T-cell (primary cell): Measurements from ENCODE around the gene CHRNA3. TPM values are rescaled to one million over a fixed set of nuclear protein-coding genes. Genes with fewer than 3 reads are reported as not detected.

ENCODE experiments used
- ATAC-seq, 4 experiments: fragments of 200-7000 bp in 3 of 4; fragments of 150-1000 bp in 1 of 4; cut with Tn5 transposase; replicated peaks in 1 of 4; 1 replicate in 3 of 4; 2 replicates in 1 of 4; pipeline ENCODE4 v1.10.0; 2021; ENCODE audit warnings: moderate library complexity in 3 of 4, mild to moderate bottlenecking in 2 of 4, moderate number of reproducible peaks in 1 of 4
- CTCF ChIA-PET, 2 donors: fragments of 300-600 bp; sonication (Branson Sonifier 250); formaldehyde crosslinking; loops; one replicate each; lab custom pipeline; 2022; ENCODE audit warnings: antibody characterized with exemption in 2 of 2; lab: Charles Lee
- POLR2A ChIA-PET, 2 donors: fragments of 300-600 bp; sonication (Branson Sonifier 250); formaldehyde crosslinking; loops; one replicate each; lab custom pipeline; 2022; ENCODE audit warnings: antibody characterized with exemption in 2 of 2; lab: Charles Lee
- DNase-seq, 35 experiments: peaks; one replicate each; pipeline versions ENCODE4 v3.0.0 to v3.0.0-alpha.2; 2013 to 2023
- H3K27ac ChIP-seq: one replicate; pipeline ENCODE4 v1.5.1; 2013; ENCODE audit warnings: low read length
- H3K27me3 ChIP-seq, 2 experiments: replicated peaks in 1 of 2; 1 replicate in 1 of 2; 2 replicates in 1 of 2; pipeline versions ENCODE4 v1.6.1 to v1.7.0; 2013; ENCODE audit warnings: low read length in 1 of 2, mixed read lengths in 1 of 2; ENCODE audit not compliant: control insufficient read depth in 2 of 2, insufficient read depth in 2 of 2; ENCODE audit errors: extremely low read depth in 1 of 2
- H3K36me3 ChIP-seq, 2 donors: 1 replicate in 1 of 2; 2 replicates in 1 of 2; pipeline versions ENCODE4 v1.6.1 to v1.7.0; 2013; ENCODE audit warnings: low read length in 1 of 2; ENCODE audit not compliant: control insufficient read depth in 2 of 2, insufficient read depth in 1 of 2; ENCODE audit errors: extremely low read depth in 1 of 2
- H3K4me1 ChIP-seq, 2 experiments: 1 replicate in 1 of 2; 2 replicates in 1 of 2; pipeline versions ENCODE4 v1.6.1 to v1.7.0; 2013; ENCODE audit warnings: low read length in 2 of 2, mixed read lengths in 1 of 2; ENCODE audit not compliant: insufficient read depth in 2 of 2, control insufficient read depth in 1 of 2; ENCODE audit errors: extremely low read depth in 1 of 2
- H3K4me3 ChIP-seq, 2 donors: 1 replicate in 1 of 2; 2 replicates in 1 of 2; pipeline versions ENCODE4 v1.5.1 to v1.7.0; 2013; ENCODE audit warnings: mild to moderate bottlenecking in 2 of 2, low read length in 1 of 2, moderate library complexity in 1 of 2; ENCODE audit not compliant: control insufficient read depth in 1 of 2; ENCODE audit errors: extremely low read depth in 1 of 2
- H3K9me3 ChIP-seq: 2 replicates; pipeline ENCODE4 v1.7.0; 2013
- H3K27ac Mint-ChIP-seq, 2 donors: one replicate each; pipeline ENCODE4 v1.8.0; 2020 to 2021; ENCODE audit warnings: mild to moderate bottlenecking in 2 of 2, mixed read lengths in 2 of 2
- H3K27me3 Mint-ChIP-seq, 2 donors: one replicate each; pipeline ENCODE4 v1.8.0; 2021 to 2022; ENCODE audit warnings: mixed read lengths in 2 of 2
- H3K36me3 Mint-ChIP-seq: one replicate; pipeline ENCODE4 v1.8.0; 2021; ENCODE audit warnings: mixed read lengths
- H3K4me1 Mint-ChIP-seq, 3 donors: one replicate each; pipeline ENCODE4 v1.8.0; 2020 to 2022; ENCODE audit warnings: mixed read lengths in 3 of 3, mild to moderate bottlenecking in 1 of 3
- H3K4me3 Mint-ChIP-seq, 3 donors: one replicate each; pipeline ENCODE4 v1.8.0; 2020 to 2022; ENCODE audit warnings: mild to moderate bottlenecking in 3 of 3, mixed read lengths in 3 of 3, moderate library complexity in 3 of 3
- H3K9me3 Mint-ChIP-seq, 3 donors: one replicate each; pipeline ENCODE4 v1.8.0; 2020 to 2022; ENCODE audit warnings: mixed read lengths in 3 of 3
- WGBS: methylation state at CpG from one replicate; pipeline ENCODE4 v1.1.5; 2013; ENCODE audit warnings: missing lambda C conversion rate; ENCODE audit not compliant: insufficient coverage; 5-methylcytosine and 5-hydroxymethylcytosine counted together
- total RNA-seq, 35 experiments: library from RNA in 6 of 35; stranded (reverse) in 6 of 35; fragments of 120-200 nt in 1 of 35; gene quantifications; one replicate each; pipeline versions ENCODE4 v1.2.1 to v1.2.4 and lab custom pipeline; 2013 to 2026

The CHRNA3 gene
- total RNA-seq, 5 donors from 2014 or later (not counting 1 experiment from before 2014, with no cell fraction given): not detected

DNA sequence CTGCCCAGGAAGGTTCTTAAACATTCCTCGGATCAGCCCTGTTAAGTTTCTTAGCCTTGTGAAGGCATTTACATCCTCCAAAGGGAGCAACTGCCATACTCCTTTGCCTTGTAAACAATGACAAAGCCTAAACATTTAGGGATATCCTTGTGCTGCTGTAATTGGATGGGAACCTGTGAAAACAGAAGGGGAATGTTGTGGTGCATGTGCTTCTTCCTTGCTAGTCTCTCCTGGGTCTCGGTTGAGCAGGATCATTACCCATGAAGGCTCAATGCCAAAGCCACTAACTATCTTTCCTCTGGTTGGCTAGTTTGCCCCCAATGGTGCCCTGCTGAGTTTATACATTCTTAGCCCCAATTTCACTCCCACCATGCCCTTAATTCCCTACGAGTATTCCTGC is 17.3 kb downstream of the CHRNA3 start:
- Mint-ChIP-seq H3K9me3 (no peaks in the 10 kb centered on the region), H3K4me1 (no peaks in the 10 kb centered on the region), H3K36me3 (no peaks in the 10 kb centered on the region), H3K4me3 (no peak overlapping the region), H3K27ac (no peak overlapping the region), H3K27me3 (peaks cover 12 to 46% of the 10 kb centered on the region in 2 donors)
- H3K27ac ChIP-seq: no peak overlapping the region
- H3K4me3 ChIP-seq: no peak overlapping the region
- peaks cover 0 to 24% of the 10 kb centered on the region in 2 experiments for H3K27me3 ChIP-seq
- ATAC-seq: no peak
- no peaks in the 10 kb centered on the region for H3K9me3 ChIP-seq
- no peak for DNase-seq
- no peaks in the 10 kb centered on the region for H3K36me3 ChIP-seq
- POLR2A ChIA-PET: no interaction called here
- CTCF ChIA-PET: no interaction called here
- no peaks in the 10 kb centered on the region for H3K4me1 ChIP-seq
- WGBS: 100% methylated on average over 1 of the region's 3 CpGs

DNA sequence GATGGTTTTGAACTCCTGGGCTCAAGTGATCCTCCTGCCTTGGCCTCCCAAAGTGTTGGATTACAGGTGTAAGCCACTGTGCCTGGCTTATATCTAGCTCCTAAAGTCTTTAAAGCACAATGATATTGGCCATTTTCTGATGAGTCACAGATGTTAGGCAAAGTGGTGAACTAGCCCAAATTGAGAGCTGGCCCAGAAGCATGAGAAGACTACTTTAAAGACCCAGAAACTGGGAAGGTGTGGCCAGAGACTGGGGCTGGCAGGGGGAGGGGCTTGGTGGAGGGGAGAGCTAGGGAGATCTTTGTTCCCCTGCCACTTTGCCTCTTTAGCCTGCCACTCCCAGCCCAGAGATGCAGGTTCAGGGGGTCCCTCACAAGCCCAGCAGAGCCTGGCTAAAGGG is 21.6 kb downstream of the CHRNA3 start:
- H3K4me1 Mint-ChIP-seq: peaks cover 0 to 1% (median 0%) of the 10 kb centered on the region in 3 donors

DNA sequence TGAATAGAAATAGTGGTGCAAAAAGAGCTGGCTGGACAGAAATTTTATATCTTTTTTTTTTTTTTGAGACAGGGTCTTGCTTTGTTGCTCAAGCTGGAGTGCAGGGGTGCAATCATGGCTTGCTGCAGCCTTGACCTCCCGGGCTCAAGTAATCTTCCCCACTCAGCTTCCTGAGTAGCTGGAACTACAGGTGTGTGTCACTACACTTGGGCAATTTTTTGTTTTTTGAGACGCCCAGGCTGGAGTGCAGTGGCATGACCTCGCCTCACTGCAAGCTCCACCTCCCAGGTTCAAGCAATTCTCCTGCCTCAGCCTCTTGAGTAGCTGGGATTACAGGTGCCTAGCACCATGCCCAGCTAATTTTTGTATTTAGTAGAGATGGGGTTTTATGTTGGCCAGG is 22.4 kb downstream of the CHRNA3 start:
- Mint-ChIP-seq H3K9me3 (no peaks in the 10 kb centered on the region), H3K4me3 (no peak overlapping the region), H3K27me3 (peaks cover 6 to 9% of the 10 kb centered on the region in 2 donors), H3K36me3 (no peaks in the 10 kb centered on the region), H3K27ac (no peak overlapping the region), H3K4me1 (peaks cover 0 to 1% (median 0%) of the 10 kb centered on the region in 3 donors)
- Histone ChIP-seq H3K27ac (no peak overlapping the region), H3K4me1 (no peaks in the 10 kb centered on the region), H3K9me3 (no peaks in the 10 kb centered on the region), H3K4me3 (no peak overlapping the region), H3K27me3 (peaks cover 0 to 12% of the 10 kb centered on the region in 2 experiments), H3K36me3 (no peaks in the 10 kb centered on the region)
- no peak for ATAC-seq
- 100% methylated on average over 1 of the region's 3 CpGs for WGBS
- POLR2A ChIA-PET: no interaction called here
- CTCF ChIA-PET: interaction anchor here in 1 of 2 donors (0.7 kb wide), 1 partner anchor 136 kb away, joined by 3 read pairs; no protein-coding TSS in a partner anchor
- DNase-seq: no peak

More for the DNA sequence above, 21.6 kb downstream of the CHRNA3 start:
- ChIA-PET CTCF (no interaction called here), POLR2A (no interaction called here)
- DNase-seq (no peak), ATAC-seq (no peak)
- H3K27me3 ChIP-seq: peaks cover 0 to 14% of the 10 kb centered on the region in 2 experiments
- no peaks in the 10 kb centered on the region for H3K36me3 ChIP-seq
- H3K9me3 ChIP-seq: no peaks in the 10 kb centered on the region
- no peaks in the 10 kb centered on the region for H3K9me3 Mint-ChIP-seq
- H3K4me3 Mint-ChIP-seq: no peak overlapping the region
- peaks cover 12 to 17% of the 10 kb centered on the region in 2 donors for H3K27me3 Mint-ChIP-seq
- no peak overlapping the region for H3K27ac Mint-ChIP-seq
- H3K27ac ChIP-seq: no peak overlapping the region
- no peaks in the 10 kb centered on the region for H3K36me3 Mint-ChIP-seq
- no peak overlapping the region for H3K4me3 ChIP-seq
- H3K4me1 ChIP-seq: no peaks in the 10 kb centered on the region

DNA sequence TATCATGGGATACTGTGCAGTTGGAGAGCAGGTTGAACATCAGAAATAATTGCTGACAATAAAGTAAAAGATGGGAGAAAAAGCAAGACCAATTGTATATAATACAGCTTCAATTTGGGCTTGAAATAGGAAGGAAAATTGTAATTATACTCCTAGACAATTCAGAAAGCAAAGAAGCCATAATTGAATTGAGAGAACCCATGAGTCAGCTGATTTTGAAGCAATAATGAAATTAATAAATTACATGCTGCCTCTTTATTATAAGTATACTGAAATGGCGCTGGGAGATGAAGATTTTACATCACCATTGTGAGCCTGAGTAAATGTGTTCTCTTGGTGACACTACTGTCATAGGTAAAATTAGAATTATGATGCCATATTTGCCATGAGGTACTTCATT is 23.2 kb downstream of the CHRNA3 start:
- CTCF ChIA-PET: interaction anchor here in 1 of 2 donors (0.8 kb wide), 1 partner anchor 1968 kb away, joined by 3 read pairs; no protein-coding TSS in a partner anchor
- H3K36me3 Mint-ChIP-seq: no peaks in the 10 kb centered on the region
- DNase-seq: no peak
- POLR2A ChIA-PET: no interaction called here
- peaks cover under 1 to 4% of the 10 kb centered on the region in 2 donors for H3K27me3 Mint-ChIP-seq
- Histone ChIP-seq H3K4me3 (no peak overlapping the region), H3K36me3 (no peaks in the 10 kb centered on the region), H3K27ac (no peak overlapping the region), H3K9me3 (no peaks in the 10 kb centered on the region), H3K4me1 (no peaks in the 10 kb centered on the region), H3K27me3 (peaks cover 0 to 8% of the 10 kb centered on the region in 2 experiments)
- WGBS: no CpG with 5 or more reads among the region's 1 CpG
- no peak overlapping the region for H3K27ac Mint-ChIP-seq
- no peak for ATAC-seq
- peaks cover 0 to 1% (median 0%) of the 10 kb centered on the region in 3 donors for H3K4me1 Mint-ChIP-seq
- H3K4me3 Mint-ChIP-seq: no peak overlapping the region
- no peaks in the 10 kb centered on the region for H3K9me3 Mint-ChIP-seq

DNA sequence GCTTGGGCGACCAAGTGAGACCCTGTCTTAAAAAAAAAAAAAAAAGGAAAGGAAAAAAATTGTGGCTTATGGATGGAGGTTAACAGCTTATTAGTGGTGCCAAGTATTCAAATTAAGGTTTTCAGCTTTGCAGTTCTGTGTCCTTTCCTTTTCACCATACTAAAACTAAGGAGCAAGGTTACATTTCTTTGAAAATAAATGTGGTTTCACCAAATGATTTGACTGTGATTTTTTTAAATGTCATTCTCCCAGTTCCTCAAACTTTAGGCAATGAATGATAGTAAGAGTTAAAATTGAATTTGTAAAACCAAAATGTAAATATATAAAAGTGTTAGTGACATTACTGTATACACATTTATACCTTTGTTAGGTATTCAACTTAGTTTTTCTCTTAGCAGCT is 45.9 kb downstream of the CHRNA3 start:
- POLR2A ChIA-PET: interaction anchor here in 1 of 2 donors (0.6 kb wide), 1 partner anchor 44 kb away, joined by 3 read pairs; no protein-coding TSS in a partner anchor
- DNase-seq: no peak
- no peak overlapping the region for H3K27ac Mint-ChIP-seq
- H3K4me1 ChIP-seq: no peaks in the 10 kb centered on the region
- no peak for ATAC-seq
- no peaks in the 10 kb centered on the region for H3K4me1 Mint-ChIP-seq
- no peaks in the 10 kb centered on the region for H3K9me3 ChIP-seq
- H3K4me3 Mint-ChIP-seq: no peak overlapping the region
- H3K4me3 ChIP-seq: no peak overlapping the region
- no peak overlapping the region for H3K27ac ChIP-seq
- 83% methylated on average over 1 of the region's 1 CpG for WGBS
- peaks cover 0 to 9% of the 10 kb centered on the region in 2 experiments for H3K27me3 ChIP-seq
- H3K9me3 Mint-ChIP-seq: no peaks in the 10 kb centered on the region
- peaks cover 0 to 3% of the 10 kb centered on the region in 2 donors for H3K27me3 Mint-ChIP-seq
- no peaks in the 10 kb centered on the region for H3K36me3 ChIP-seq
- H3K36me3 Mint-ChIP-seq: no peaks in the 10 kb centered on the region
- CTCF ChIA-PET: no interaction called here

DNA sequence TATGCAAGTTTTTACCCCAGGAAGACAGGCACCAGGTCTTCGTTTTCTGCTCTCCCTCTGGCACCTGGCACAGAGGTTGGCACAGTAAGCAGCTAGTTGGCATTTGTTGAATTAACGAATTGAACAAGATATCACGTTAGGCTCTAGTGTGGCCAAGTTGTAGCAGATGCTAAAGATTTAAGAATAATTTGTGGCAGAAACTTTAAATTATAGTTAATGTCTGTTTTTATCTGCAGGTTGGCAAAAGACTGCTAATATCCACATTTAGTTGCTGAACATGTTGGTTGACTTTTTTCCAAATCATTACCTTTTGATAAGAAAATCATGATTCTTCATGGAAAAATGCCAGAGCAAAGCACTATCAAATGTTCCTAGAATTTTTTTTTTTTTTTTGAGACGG is 47.4 kb downstream of the CHRNA3 start:
- no peaks in the 10 kb centered on the region for H3K9me3 Mint-ChIP-seq
- no peak overlapping the region for H3K4me3 Mint-ChIP-seq
- Histone ChIP-seq H3K9me3 (no peaks in the 10 kb centered on the region), H3K27me3 (peaks cover 0 to 9% of the 10 kb centered on the region in 2 experiments), H3K4me1 (no peaks in the 10 kb centered on the region), H3K27ac (no peak overlapping the region), H3K4me3 (no peak overlapping the region), H3K36me3 (no peaks in the 10 kb centered on the region)
- no peaks in the 10 kb centered on the region for H3K36me3 Mint-ChIP-seq
- no peak for DNase-seq
- no peaks in the 10 kb centered on the region for H3K4me1 Mint-ChIP-seq
- CTCF ChIA-PET: no interaction called here
- POLR2A ChIA-PET: interaction anchor here in 1 of 2 donors (0.7 kb wide), 1 partner anchor 290 kb away, joined by 8 read pairs; no protein-coding TSS in a partner anchor
- H3K27me3 Mint-ChIP-seq: peaks cover 0 to 3% of the 10 kb centered on the region in 2 donors
- no peak for ATAC-seq
- no peak overlapping the region for H3K27ac Mint-ChIP-seq
- WGBS: 73% methylated on average over 4 of the region's 4 CpGs
